ENCODE results near the gene NOSIP. TPM values are rescaled to one million over a fixed set of nuclear protein-coding genes. Genes with fewer than 3 reads are reported as not detected.
A peak's percentile ranks its signal among the peaks of the same experiment; 100 is the strongest.

The NOSIP gene
- polyA plus RNA-seq, 2 donors = 57.9 to 61.8 TPM

DNA sequence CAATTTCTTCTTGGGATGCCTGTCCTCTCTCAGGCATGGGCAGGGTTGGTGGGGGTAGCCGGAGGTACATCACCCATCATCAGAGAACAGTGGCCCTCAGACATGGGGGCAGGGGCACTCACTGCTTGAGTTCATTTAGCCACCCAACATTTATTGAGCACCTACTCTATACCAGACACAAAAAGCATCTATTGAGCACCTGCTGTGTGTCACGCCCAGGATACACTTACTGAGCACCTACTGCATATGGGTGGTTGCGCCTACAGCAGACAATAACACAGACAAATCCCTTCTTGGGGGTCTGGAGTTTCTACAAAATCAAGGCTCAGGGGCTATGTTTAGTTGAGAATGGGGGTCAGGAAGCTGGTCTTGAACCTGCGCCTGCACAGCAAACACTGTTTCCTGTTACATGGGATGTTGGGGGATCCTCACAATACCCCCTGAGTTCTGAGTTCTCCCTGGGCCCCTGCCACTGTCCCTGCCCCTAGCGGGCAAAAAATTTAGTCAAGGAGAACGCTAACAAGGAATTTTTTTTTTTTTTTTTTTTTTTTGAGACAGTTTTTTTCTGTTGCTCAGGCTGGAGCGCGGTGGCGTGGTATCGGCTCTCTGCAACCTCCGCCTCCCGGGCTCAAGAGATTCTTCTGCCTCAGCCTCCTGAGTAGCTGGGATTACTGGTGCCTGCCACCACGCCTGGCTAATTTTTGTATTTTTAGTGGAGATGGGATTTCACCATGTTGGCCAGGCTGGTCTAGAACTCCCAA is 41.0 kb downstream of the NOSIP start:
- no peaks in the 10 kb centered on the region for H3K9me3 ChIP-seq (ENCODE audit: control insufficient read depth in 2 of 2, insufficient read depth in 1 of 2, low read depth in 1 of 2, low read length in 1 of 2)
- peaks cover 0 to 2% of the 10 kb centered on the region in 2 donors for H3K36me3 ChIP-seq (ENCODE audit: control insufficient read depth in 2 of 2, insufficient read depth in 2 of 2, low read length in 1 of 2)
- no peak overlapping the region for H3K27ac ChIP-seq (ENCODE audit: low read depth in 2 of 2, low read length in 1 of 2)
- H3K4me3 ChIP-seq (ENCODE audit: low read depth in 1 of 2, low read length in 2 of 2) = no peak overlapping the region
- no peaks in the 10 kb centered on the region for H3K27me3 ChIP-seq (ENCODE audit: control insufficient read depth in 1 of 2, insufficient read depth in 2 of 2, low read length in 2 of 2)
- H3K4me1 ChIP-seq (ENCODE audit: control insufficient read depth in 2 of 2, insufficient read depth in 2 of 2, low read length in 1 of 2) = no peaks in the 10 kb centered on the region
- 95 to 96% methylated on average over 13 of the region's 13 CpGs for WGBS, 2 donors

DNA sequence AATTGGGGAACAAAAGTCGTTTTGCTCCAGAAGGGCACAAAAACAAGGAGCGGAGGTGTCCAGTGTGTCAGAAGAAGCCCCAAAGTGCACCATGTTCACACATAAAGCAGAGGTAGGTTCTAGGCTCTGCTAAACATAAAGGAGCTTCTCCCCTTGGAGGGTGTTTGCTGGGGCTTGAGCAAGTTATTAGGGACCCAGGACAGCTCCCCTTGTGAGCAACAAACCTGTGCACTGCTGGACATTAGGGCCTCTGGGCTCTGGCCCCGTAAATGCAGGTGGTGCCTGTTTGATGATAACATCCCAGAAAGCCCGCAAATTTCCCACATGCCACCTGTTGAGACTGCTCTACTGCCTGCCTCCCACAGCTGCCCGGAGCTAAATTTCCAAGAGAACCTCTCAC is 41.7 kb downstream of the NOSIP start:
- Histone ChIP-seq H3K27ac (ENCODE audit: low read depth in 2 of 2, low read length in 1 of 2) (no peak overlapping the region), H3K9me3 (ENCODE audit: control insufficient read depth in 2 of 2, insufficient read depth in 1 of 2, low read depth in 1 of 2, low read length in 1 of 2) (no peaks in the 10 kb centered on the region), H3K36me3 (ENCODE audit: control insufficient read depth in 2 of 2, insufficient read depth in 2 of 2, low read length in 1 of 2) (peaks cover 0 to 2% of the 10 kb centered on the region in 2 donors), H3K4me1 (ENCODE audit: control insufficient read depth in 2 of 2, insufficient read depth in 2 of 2, low read length in 1 of 2) (peaks cover 0 to 3% of the 10 kb centered on the region in 2 donors), H3K4me3 (ENCODE audit: low read depth in 1 of 2, low read length in 2 of 2) (no peak overlapping the region), H3K27me3 (ENCODE audit: control insufficient read depth in 1 of 2, insufficient read depth in 2 of 2, low read length in 2 of 2) (no peaks in the 10 kb centered on the region)
- 73 to 85% methylated on average over 5 of the region's 5 CpGs for WGBS, 2 donors

DNA sequence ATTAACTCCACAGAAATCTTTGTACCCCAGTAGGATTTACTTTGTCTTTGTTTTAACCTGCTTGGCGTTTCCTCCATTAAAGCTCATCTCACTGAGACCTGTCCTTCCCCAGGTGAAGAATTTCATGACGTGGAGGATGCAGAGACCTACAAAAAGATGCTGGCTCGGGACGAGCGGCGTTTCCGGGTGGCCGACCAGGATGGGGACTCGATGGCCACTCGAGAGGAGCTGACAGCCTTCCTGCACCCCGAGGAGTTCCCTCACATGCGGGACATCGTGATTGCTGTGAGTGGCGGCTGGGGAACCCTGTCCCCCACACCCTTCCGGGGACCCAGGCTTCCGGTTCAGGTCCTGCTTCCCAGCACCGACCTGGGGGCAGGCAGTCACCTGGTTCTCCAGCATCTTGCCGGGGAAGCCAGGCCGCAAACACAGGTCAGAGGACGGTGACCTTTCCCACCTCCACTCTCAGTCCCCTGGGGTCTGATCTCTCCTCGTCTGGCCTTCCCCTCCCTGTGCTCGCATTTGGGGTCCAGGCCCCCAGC is 43.4 kb downstream of the NOSIP start:
- WGBS, 2 donors = 93 to 94% methylated on average over 22 of the region's 22 CpGs
- Histone ChIP-seq H3K9me3 (ENCODE audit: control insufficient read depth in 2 of 2, insufficient read depth in 1 of 2, low read depth in 1 of 2, low read length in 1 of 2) (no peaks in the 10 kb centered on the region), H3K27ac (ENCODE audit: low read depth in 2 of 2, low read length in 1 of 2) (no peak overlapping the region), H3K36me3 (ENCODE audit: control insufficient read depth in 2 of 2, insufficient read depth in 2 of 2, low read length in 1 of 2) (peaks cover 0 to 2% of the 10 kb centered on the region in 2 donors), H3K4me3 (ENCODE audit: low read depth in 1 of 2, low read length in 2 of 2) (no peak overlapping the region), H3K27me3 (ENCODE audit: control insufficient read depth in 1 of 2, insufficient read depth in 2 of 2, low read length in 2 of 2) (no peaks in the 10 kb centered on the region), H3K4me1 (ENCODE audit: control insufficient read depth in 2 of 2, insufficient read depth in 2 of 2, low read length in 1 of 2) (peaks cover 0 to 9% of the 10 kb centered on the region in 2 donors)

DNA sequence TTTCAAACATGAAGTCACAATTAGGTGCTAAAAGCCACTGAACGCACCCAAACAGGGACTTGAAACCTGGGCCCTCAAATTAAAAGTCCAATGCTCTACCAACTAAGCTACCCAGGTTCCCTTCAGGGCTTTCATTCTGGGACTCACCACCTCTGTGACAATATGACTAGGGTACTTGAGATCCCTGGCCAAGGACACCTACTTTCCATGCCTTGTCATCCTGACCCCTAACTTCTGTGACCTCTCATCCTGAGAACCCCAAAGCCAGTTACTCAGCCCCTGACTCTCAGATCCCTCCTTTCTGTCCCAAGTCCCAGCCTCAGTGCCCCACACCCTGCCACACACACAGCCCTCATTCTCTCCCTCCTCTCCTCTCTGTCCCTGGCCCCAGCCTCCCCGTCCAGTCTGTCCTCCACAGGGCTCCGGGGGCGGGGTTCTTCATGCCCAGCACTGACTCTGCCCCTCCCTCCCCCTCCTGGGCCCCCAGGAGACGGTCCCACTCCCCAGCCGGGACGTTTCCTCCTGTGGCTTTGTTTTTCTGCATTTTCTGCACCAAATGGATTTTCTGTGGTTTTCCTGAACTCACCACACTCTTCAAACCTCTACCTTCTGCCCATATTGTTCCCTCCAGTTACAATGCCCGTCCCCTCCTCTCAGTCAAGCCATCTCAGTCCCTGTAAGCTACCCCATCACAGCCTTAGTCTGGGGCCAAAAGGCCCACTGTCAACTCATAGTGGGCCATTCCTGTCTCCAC is 45.5 kb downstream of the NOSIP start:
- peaks cover 0 to 9% of the 10 kb centered on the region in 2 donors for H3K4me1 ChIP-seq (ENCODE audit: control insufficient read depth in 2 of 2, insufficient read depth in 2 of 2, low read length in 1 of 2)
- no peak overlapping the region for H3K27ac ChIP-seq (ENCODE audit: low read depth in 2 of 2, low read length in 1 of 2)
- WGBS, 2 donors = 70 to 71% methylated on average over 8 of the region's 8 CpGs
- H3K4me3 ChIP-seq (ENCODE audit: low read depth in 1 of 2, low read length in 2 of 2) = no peak overlapping the region
- H3K27me3 ChIP-seq (ENCODE audit: control insufficient read depth in 1 of 2, insufficient read depth in 2 of 2, low read length in 2 of 2) = no peaks in the 10 kb centered on the region
- H3K9me3 ChIP-seq (ENCODE audit: control insufficient read depth in 2 of 2, insufficient read depth in 1 of 2, low read depth in 1 of 2, low read length in 1 of 2) = no peaks in the 10 kb centered on the region
- H3K36me3 ChIP-seq (ENCODE audit: control insufficient read depth in 2 of 2, insufficient read depth in 2 of 2, low read length in 1 of 2) = peaks cover 0 to 2% of the 10 kb centered on the region in 2 donors

DNA sequence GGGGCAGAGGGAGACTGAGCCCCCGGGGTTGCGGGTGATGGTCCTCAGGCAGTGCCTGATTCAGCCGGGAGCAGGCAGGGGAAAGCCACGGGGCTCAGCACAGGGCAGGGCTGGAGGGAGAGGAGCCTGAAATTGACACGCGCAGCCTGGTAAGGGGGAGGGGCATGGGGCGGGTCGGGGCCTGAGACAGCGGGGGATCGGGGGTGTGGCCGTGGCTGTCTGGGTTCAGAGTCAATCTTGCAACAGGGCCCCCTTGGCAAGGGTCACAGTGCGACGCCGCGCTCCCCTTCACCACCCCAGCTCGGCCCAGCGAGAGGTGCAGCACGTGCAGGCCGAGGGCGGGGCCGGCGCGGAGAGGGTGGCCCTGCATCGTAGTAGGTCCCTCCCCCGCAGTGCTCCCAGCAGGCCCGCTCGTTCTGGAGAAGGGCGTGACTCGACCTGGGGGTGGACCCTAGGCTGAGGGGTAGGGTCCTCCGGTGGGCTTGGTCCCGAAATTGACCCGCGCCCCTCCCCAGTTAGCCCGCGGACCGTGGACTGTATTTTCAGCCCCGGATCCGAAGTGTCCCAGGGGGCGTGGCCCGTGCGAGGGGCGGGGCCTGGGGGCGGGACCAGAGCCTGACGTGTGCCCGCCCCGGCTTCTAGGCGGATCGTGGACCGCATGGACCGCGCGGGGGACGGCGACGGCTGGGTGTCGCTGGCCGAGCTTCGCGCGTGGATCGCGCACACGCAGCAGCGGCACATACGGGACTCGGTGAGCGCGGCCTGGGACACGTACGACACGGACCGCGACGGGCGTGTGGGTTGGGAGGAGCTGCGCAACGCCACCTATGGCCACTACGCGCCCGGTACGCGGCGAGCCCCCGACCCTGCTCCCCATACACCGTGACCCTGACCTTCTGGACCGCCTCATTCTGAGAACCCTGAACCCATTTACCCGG is 46.5 kb downstream of the NOSIP start:
- peak overlapping the region; percentile 57 to 68 for H3K4me3 ChIP-seq (ENCODE audit: low read depth in 1 of 2, low read length in 2 of 2)
- peaks cover 0 to 9% of the 10 kb centered on the region in 2 donors for H3K4me1 ChIP-seq (ENCODE audit: control insufficient read depth in 2 of 2, insufficient read depth in 2 of 2, low read length in 1 of 2)
- H3K9me3 ChIP-seq (ENCODE audit: control insufficient read depth in 2 of 2, insufficient read depth in 1 of 2, low read depth in 1 of 2, low read length in 1 of 2) = no peaks in the 10 kb centered on the region
- 2 to 13% methylated on average over 80 to 87 of the region's 87 CpGs for WGBS, 2 donors
- H3K27ac ChIP-seq (ENCODE audit: low read depth in 2 of 2, low read length in 1 of 2) = no peak overlapping the region
- no peaks in the 10 kb centered on the region for H3K27me3 ChIP-seq (ENCODE audit: control insufficient read depth in 1 of 2, insufficient read depth in 2 of 2, low read length in 2 of 2)
- no peaks in the 10 kb centered on the region for H3K36me3 ChIP-seq (ENCODE audit: control insufficient read depth in 2 of 2, insufficient read depth in 2 of 2, low read length in 1 of 2)

DNA sequence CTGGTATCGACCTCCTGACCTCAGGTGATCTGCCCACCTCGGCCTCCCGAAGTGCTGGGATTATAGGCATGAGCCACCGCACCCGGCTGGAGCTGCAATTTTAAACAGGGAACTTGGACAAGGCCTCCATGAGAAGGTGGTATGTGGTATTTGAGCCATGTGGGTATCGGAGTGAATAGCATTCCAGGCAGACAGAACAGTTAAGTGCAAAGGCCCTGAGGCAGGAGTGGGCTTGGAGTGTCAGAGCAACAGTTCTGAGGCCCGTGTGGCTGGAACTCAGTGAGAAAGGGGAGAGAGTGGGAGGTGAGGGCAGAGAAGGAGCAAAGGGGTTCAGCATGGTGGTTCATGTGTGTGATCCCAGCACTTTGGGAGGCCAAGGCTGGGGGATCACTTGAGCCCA is 49.6 kb downstream of the NOSIP start:
- H3K27ac ChIP-seq (ENCODE audit: low read depth in 2 of 2, low read length in 1 of 2) = no peak overlapping the region
- H3K36me3 ChIP-seq (ENCODE audit: control insufficient read depth in 2 of 2, insufficient read depth in 2 of 2, low read length in 1 of 2) = no peaks in the 10 kb centered on the region
- H3K4me3 ChIP-seq (ENCODE audit: low read depth in 1 of 2, low read length in 2 of 2) = no peak overlapping the region
- H3K4me1 ChIP-seq (ENCODE audit: control insufficient read depth in 2 of 2, insufficient read depth in 2 of 2, low read length in 1 of 2) = peaks cover 5 to 18% of the 10 kb centered on the region in 2 donors
- 93 to 94% methylated on average over 7 of the region's 7 CpGs for WGBS, 2 donors
- no peaks in the 10 kb centered on the region for H3K9me3 ChIP-seq (ENCODE audit: control insufficient read depth in 2 of 2, insufficient read depth in 1 of 2, low read depth in 1 of 2, low read length in 1 of 2)
- no peaks in the 10 kb centered on the region for H3K27me3 ChIP-seq (ENCODE audit: control insufficient read depth in 1 of 2, insufficient read depth in 2 of 2, low read length in 2 of 2)

DNA sequence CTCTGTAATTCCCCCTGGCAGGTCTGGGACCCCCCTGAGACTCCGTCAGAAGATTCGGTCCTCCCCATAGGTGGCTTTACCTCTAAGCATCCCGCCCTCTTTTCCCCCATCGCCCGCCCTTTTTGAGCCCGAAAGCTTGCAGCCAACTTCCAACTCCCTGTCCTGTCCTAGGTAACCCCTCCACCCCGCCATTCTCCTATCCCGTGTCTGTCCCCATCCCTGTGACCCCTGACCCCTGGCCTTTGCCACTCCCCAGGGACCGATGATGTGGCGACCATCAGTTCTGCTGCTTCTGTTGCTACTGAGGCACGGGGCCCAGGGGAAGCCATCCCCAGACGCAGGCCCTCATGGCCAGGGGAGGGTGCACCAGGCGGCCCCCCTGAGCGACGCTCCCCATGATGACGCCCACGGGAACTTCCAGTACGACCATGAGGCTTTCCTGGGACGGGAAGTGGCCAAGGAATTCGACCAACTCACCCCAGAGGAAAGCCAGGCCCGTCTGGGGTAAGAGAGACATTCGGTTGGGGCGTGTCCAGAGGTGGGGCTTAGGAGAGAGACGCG is 52.1 kb downstream of the NOSIP start:
- Histone ChIP-seq H3K36me3 (ENCODE audit: control insufficient read depth in 2 of 2, insufficient read depth in 2 of 2, low read length in 1 of 2) (peaks cover 0 to 2% of the 10 kb centered on the region in 2 donors), H3K9me3 (ENCODE audit: control insufficient read depth in 2 of 2, insufficient read depth in 1 of 2, low read depth in 1 of 2, low read length in 1 of 2) (no peaks in the 10 kb centered on the region), H3K27ac (ENCODE audit: low read depth in 2 of 2, low read length in 1 of 2) (no peak overlapping the region), H3K27me3 (ENCODE audit: control insufficient read depth in 1 of 2, insufficient read depth in 2 of 2, low read length in 2 of 2) (no peaks in the 10 kb centered on the region), H3K4me3 (ENCODE audit: low read depth in 1 of 2, low read length in 2 of 2) (peak overlapping the region; percentile 23 to 41), H3K4me1 (ENCODE audit: control insufficient read depth in 2 of 2, insufficient read depth in 2 of 2, low read length in 1 of 2) (peaks cover 5 to 14% of the 10 kb centered on the region in 2 donors)
- 54 to 58% methylated on average over 25 of the region's 25 CpGs for WGBS, 2 donors

DNA sequence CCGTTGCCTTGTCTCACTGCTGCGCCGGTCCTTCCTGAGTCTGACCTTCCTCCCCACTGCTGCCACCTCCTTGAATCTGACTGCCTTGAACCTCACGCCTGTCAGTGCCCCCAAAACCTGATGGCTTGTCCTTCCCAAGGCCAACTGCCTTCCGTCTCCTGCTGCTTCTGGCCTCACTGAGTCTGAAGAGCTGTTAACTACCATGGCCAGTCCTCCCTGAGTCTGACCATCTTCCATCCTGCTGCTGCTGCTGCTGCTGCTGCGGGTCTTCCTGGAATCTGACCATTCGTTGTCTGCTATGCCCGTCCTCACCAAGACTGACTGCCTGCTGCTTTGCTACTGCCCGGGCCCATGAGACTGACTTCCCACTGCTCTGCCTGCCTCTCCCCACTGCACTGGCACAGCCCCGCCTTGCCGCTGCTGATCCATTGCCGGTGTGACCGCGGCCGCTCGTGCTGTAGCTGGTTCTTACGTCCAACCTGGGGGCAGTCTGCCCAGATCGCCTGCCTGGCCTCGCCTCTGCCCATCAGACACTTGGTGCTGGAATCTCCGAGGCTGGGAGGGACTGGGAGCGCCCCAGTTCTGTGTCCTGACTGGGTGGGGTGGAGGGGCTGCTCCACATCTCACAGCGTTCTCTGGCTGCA is 55.4 kb downstream of the NOSIP start:
- Histone ChIP-seq H3K4me3 (ENCODE audit: low read depth in 1 of 2, low read length in 2 of 2) (no peak overlapping the region), H3K4me1 (ENCODE audit: control insufficient read depth in 2 of 2, insufficient read depth in 2 of 2, low read length in 1 of 2) (peaks cover 5 to 11% of the 10 kb centered on the region in 2 donors), H3K27ac (ENCODE audit: low read depth in 2 of 2, low read length in 1 of 2) (no peak overlapping the region), H3K27me3 (ENCODE audit: control insufficient read depth in 1 of 2, insufficient read depth in 2 of 2, low read length in 2 of 2) (no peaks in the 10 kb centered on the region), H3K9me3 (ENCODE audit: control insufficient read depth in 2 of 2, insufficient read depth in 1 of 2, low read depth in 1 of 2, low read length in 1 of 2) (no peaks in the 10 kb centered on the region), H3K36me3 (ENCODE audit: control insufficient read depth in 2 of 2, insufficient read depth in 2 of 2, low read length in 1 of 2) (peaks cover 0 to 2% of the 10 kb centered on the region in 2 donors)
- 81 to 84% methylated on average over 22 of the region's 22 CpGs for WGBS, 2 donors

Measured in esophagus (tissue), 2 donors.